Kidney epithelial cell (primary cell): ENCODE results near the gene MMP14. TPM values are rescaled to one million over a fixed set of nuclear protein-coding genes. Genes with fewer than 3 reads are reported as not detected.

ENCODE experiments used
- DNase-seq: peaks from one replicate; pipeline ENCODE4 v3.0.0-alpha.2; 2010; ENCODE audit warnings: low read depth
- H3K27me3 ChIP-seq: 2 replicates; pipeline ENCODE4 v1.6.0; 2011; ENCODE audit warnings: low read length; ENCODE audit not compliant: control insufficient read depth, insufficient read depth
- H3K36me3 ChIP-seq: 2 replicates; pipeline ENCODE4 v1.5.1; 2011; ENCODE audit warnings: low read length; ENCODE audit not compliant: control insufficient read depth, insufficient read depth
- H3K4me3 ChIP-seq: 2 replicates; pipeline ENCODE4 v1.5.1; 2011; ENCODE audit warnings: low read depth, mild to moderate bottlenecking, control low read depth, low read length
- total RNA-seq: library from RNA; depleted of rRNA; stranded (reverse); fragments of >200 nt; gene quantifications from 2 replicates; pipeline ENCODE4 v1.2.3, GENCODE V29; 2015
- TF ChIP-seq, protein P1 (sequence below): IDR thresholded peaks from 2 replicates; pipeline ENCODE4 v1.5.1; 2011; ENCODE audit warnings: mild to moderate bottlenecking, moderate library complexity, low read length, control low read depth, inconsistent platforms; ENCODE audit not compliant: insufficient read depth, poor library complexity, severe bottlenecking

Gene MMP14
- total RNA-seq, 1 donor from 2014 or later, result 669 TPM

DNA sequence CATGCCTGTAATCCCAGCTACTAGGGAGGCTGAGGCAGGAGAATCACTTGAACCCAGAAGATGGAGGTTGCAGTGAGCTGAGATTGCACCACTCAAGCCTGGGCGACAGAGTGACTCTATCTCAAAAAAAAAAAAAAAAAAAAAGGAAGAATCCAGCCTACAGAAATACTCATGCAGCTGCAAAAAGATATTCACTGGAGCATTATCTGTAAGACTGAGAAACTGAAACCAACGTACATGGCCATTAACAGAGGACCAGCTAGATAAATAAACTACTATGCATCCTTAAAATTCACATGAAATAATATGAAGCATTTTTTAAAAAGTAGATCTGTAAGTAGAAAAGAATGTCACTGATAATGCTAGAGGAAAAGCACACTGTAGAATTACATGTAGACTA, 24.7 kb upstream of the MMP14 start:
- no peak for DNase-seq
- TF ChIP-seq, protein P1, sequence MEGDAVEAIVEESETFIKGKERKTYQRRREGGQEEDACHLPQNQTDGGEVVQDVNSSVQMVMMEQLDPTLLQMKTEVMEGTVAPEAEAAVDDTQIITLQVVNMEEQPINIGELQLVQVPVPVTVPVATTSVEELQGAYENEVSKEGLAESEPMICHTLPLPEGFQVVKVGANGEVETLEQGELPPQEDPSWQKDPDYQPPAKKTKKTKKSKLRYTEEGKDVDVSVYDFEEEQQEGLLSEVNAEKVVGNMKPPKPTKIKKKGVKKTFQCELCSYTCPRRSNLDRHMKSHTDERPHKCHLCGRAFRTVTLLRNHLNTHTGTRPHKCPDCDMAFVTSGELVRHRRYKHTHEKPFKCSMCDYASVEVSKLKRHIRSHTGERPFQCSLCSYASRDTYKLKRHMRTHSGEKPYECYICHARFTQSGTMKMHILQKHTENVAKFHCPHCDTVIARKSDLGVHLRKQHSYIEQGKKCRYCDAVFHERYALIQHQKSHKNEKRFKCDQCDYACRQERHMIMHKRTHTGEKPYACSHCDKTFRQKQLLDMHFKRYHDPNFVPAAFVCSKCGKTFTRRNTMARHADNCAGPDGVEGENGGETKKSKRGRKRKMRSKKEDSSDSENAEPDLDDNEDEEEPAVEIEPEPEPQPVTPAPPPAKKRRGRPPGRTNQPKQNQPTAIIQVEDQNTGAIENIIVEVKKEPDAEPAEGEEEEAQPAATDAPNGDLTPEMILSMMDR, result no peak

DNA sequence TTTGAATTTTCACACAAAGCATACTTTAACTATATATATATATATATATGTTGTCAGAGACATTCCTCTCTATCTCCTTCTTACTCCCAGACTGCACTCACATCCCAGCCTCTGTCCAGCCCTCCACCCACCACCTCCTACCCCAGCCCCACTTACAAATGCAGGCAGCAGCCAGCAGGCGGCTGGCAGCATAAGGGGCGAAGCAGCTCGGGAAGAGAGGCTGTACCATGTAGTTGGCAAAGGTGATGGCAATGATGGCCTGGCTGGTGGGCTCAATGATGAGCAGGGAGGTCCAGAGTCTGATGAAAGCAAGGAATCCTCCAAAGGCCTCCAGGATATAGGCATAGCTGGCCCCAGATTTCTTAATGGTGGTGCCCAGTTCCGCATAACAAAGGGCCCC, 23.6 kb upstream of the MMP14 start:
- TF ChIP-seq, protein P1, result peak; percentile 7
- DNase-seq, result no peak

More for the DNA sequence above, 24.7 kb upstream of the MMP14 start:
- H3K27me3 ChIP-seq, result no peaks in the 10 kb centered on the region
- H3K36me3 ChIP-seq, result no peaks in the 10 kb centered on the region
- no peak overlapping the region for H3K4me3 ChIP-seq

DNA sequence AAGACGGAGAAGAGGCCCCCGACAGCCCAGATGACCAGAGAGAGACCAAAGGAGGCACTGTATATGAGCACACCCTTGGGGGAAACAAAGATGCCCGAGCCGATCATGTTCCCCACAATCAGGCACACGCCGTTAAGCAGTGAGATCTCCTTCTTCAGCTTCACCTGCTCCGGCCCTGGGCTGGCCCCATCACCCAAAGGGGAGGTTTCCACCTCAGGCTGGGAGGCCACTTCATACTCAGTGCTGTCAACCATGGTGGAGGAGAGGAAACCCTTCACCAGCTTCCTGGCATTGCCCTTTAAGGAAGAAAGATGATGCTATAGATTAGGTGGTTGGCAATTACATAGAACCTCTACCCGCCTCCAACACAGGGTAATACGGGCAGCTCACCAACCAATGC, 23.2 kb upstream of the MMP14 start:
- no peaks in the 10 kb centered on the region for H3K36me3 ChIP-seq
- TF ChIP-seq, protein P1, result no peak
- no peak for DNase-seq
- no peaks in the 10 kb centered on the region for H3K27me3 ChIP-seq
- no peak overlapping the region for H3K4me3 ChIP-seq

More for the DNA sequence above, 23.6 kb upstream of the MMP14 start:
- H3K36me3 ChIP-seq, result no peaks in the 10 kb centered on the region
- no peak overlapping the region for H3K4me3 ChIP-seq
- H3K27me3 ChIP-seq, result no peaks in the 10 kb centered on the region

DNA sequence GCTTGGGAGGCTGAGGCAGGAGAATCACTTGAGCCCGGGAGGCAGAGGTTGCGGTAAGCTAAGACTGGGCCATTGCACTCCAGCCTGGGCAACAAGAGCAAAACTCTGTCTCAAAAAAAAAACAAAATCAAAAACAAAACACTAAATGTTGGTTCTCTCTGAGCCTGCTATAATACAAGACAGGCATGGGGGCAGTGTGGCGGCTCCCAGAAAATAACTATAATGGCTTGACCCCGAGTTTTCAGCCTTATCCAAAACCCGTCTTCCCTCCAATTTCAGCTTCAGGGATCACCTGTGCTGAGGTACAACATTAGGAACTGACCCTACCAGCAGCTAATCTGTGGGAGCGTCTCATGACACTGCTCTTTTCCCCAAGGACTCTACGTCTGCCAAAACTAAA, 22.0 kb upstream of the MMP14 start:
- Histone ChIP-seq H3K27me3 (no peaks in the 10 kb centered on the region), H3K4me3 (no peak overlapping the region), H3K36me3 (no peaks in the 10 kb centered on the region)
- TF ChIP-seq, protein P1, result no peak
- no peak for DNase-seq

DNA sequence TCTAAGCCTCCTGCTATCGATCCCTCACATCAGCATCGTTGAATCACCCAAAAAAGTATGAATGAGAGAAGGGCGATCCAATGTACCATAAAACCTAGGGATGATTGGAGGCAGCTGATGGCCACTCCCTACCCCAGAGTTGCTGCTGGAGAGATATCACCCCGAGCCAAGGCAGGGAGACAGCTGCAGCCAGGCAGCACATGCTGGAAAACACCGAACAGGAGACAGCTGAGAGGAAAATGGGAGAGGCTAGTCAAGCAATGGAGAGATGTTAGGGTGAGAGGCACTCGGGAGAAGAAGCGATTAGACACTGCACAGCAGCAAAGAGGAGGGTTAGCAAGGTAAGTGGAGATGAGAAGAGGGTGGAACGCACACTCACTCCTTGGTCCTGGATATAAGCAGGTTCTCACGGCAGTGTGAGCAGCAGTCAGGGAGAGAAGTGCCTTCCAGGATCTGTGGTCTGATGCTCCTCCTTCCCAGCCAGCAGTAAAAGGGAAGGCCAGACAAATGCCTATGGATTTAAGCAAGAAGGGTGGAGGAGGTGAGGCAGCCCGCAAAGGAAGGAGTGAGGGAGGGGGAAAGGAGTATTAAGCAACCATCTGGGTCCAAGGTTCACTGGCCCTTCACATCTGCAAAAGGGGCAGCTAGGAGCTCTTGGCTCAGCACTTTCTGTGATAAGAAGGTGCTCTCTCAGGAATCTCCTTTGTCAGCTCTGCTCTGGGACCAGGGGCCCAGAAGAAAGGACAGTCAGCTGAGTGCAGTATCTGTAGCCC, 21.3 kb upstream of the MMP14 start, which contains the start of gene SLC7A7:
SLC7A7 (minus strand) TSS at position 495 of the 773 bp plus-strand sequence. CDS start 2,037 bp downstream, outside the sequence.
- no peaks in the 10 kb centered on the region for H3K36me3 ChIP-seq
- peak within 1 kb of the TSS; percentile 10 for H3K4me3 ChIP-seq
- DNase-seq, result no peak

More for the DNA sequence above, 21.3 kb upstream of the MMP14 start, which contains the start of gene SLC7A7:
- no peaks in the 10 kb centered on the region for H3K27me3 ChIP-seq
- TF ChIP-seq, protein P1, result no peak
